GM18505 (cell line): ENCODE data around the gene DRC3.

Source experiments
- ATAC-seq: cut with Tn5 transposase; IDR thresholded peaks from one replicate; pipeline ENCODE4 v1.9.1; 2021; ENCODE audit not compliant: unreplicated experiment
- POLR2A ChIP-seq: IDR thresholded peaks from 4 replicates; pipeline ENCODE4 v1.6.1; 2011; ENCODE audit warnings: borderline replicate concordance; ENCODE audit not compliant: insufficient read depth, insufficient read length; ENCODE audit errors: extremely low read depth

Gene DRC3

DNA sequence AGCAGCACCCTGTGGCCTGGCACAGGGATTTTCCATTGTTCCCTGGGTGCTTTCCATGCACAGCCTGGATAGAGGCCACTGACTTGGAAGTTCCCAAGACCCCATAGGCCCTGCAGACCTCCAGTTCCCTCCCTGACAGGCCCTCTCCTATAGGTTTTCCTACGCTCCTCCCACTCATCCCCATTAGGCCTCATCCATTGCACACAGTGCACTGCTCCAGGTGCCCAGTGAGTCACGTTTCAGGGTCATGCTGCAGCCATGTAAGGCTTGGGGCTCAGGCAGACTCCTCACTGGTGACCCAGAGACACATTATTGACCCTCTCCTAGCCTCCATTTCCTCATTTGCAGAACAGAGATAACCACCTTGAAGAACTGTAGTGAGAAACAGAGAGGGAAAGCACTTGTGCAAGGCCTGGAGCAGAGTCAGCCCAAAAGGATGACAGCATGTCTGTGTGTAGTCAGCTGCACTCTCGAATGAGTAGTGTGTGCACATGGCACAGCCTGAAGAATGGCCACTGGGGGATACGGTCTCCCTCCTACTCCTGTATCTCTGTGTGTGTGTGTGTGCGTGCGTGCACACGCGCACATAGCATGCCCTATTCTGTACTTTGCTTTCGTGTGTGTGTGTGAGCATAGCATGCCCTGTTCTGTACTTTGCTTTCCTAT is 26.8 kb downstream of the DRC3 start:
- no peak for ATAC-seq
- no peak for TF ChIP-seq POLR2A

DNA sequence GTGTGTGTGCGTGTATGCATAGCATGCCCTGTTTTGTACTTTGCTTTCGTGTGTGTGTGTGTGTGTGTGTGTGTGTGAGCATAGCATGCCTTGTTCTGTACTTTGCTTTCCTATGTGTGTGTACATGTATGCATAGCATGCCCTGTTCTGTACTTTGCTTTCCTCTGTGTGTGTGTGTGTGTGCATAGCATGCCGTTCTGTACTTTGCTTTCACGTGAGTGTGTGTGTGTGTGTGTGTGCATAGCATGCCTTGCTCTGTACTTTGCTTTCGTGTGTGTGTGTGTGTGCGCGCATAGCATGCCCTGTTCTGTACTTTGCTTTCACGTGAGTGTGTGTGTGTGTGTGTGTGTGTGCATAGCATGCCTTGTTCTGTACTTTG is 27.4 kb downstream of the DRC3 start:
- no peak for ATAC-seq
- no peak for TF ChIP-seq POLR2A

DNA sequence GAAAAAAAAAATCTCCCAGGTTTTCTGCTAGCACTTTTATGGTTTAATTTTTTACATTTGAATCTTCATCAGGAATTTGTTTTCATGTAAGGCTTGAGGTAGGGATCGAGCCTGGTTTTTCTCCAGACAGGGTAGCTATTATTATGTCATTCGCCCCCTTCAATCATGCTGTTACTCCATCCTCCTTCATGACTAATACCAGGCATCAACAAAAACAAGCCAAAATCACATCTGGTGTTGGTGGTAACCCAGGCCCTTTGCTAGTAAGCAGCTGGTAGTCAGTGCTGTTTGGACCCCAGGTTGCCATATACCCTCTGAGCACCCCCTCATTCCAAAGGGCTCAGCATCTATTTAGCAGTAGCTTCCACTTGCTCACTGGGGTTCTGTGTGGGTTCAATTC is 29.5 kb downstream of the DRC3 start:
- no peak for ATAC-seq

DNA sequence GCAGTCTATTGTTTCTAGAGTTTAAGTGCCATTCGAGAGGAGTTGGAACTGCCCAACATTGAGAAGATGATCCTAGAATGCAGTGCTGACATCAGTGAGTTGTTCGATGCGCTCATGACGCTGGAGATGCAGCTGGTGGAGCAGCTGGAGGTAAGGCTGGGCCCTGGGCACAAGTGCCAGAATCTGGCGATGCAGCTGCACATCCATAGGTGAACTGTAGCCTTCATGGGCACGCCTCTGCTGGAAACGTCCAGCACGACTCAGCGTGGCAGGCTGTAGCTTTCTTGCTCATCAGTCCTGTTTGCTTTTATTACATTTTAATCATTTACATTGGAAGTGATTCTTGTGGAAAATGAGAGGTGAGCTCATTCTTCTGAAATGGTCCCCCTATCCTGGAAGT is 31.7 kb downstream of the DRC3 start:
- no peak for ATAC-seq
- no peak for TF ChIP-seq POLR2A

More for the DNA sequence above, 29.5 kb downstream of the DRC3 start:
- TF ChIP-seq POLR2A: no peak

DNA sequence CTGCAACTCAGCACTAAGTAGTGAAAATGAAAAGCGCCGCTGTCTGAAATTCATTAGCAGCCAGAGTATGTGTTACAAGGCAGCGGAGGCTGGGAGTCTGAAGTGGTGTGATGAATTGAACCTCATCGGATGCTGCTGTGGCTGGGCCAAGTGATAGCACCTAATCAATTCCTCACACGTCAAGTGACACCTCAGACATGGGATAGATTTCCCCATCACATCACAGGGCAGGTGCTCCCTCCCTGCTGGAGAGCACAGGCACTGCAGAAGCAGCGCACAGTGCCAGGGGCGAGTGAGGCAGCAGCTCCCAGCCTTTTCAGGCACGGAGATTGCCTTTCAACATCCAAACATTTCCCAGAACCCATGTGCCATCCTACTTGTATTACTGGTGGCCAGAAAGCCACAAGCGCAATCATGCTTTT is 32.2 kb downstream of the DRC3 start:
- TF ChIP-seq POLR2A: no peak
- ATAC-seq: no peak

DNA sequence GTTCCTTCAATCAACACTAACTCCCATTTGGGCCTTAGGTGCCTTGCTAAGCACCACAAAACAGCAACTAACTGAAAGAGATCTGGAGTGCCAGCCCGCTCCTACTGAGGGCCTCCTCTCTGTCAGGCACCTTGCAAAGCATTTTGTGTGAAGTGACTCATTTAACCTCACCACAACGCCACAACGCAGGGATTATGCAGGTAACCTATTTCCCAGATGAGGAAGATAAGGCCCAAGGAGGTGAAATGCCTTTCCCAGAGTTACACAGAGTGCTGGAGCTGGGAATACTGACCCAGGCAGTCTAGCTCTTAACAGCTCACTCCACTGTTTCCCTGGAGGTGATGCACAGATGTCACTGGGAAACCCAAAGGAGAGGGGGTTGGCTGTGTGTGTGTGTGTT is 32.8 kb downstream of the DRC3 start:
- ATAC-seq: no peak

DNA sequence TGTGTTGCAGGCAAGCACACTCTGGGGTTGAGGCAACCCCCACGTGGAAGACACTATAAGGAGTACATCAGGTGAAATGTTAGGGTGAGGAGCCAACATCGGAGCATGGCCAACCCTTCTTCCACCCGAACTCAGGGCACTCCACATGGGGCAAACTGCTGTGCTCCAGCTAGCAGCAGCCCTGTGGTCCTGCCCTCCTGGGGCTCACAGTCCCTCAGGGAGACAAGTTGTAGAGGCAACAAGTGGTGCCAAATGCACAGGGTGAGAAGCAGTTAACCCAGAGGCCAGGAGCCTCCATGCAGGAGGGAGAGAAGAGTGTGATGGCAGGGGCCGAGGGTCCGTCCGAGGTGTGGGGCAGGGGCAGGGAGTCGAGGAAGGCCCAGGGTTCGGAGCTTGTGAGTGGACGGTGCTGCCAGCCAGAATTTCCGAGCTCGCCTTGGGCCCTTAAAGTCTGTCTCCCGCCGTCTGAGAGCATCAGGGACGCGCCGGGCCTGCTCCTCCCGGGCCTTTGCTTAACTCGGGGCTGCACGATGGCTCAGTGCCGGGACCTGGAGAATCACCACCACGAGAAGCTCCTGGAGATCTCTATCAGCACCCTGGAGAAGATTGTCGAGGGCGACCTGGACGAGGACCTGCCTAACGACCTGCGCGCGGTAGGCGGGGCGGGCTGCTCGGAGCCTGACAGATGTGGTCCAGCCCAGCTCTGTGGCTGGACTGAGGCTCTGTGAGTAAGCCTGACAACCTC is 34.0 kb downstream of the DRC3 start:
- ATAC-seq: no peak
- TF ChIP-seq POLR2A: no peak

More for the DNA sequence above, 32.8 kb downstream of the DRC3 start:
- TF ChIP-seq POLR2A: no peak

DNA sequence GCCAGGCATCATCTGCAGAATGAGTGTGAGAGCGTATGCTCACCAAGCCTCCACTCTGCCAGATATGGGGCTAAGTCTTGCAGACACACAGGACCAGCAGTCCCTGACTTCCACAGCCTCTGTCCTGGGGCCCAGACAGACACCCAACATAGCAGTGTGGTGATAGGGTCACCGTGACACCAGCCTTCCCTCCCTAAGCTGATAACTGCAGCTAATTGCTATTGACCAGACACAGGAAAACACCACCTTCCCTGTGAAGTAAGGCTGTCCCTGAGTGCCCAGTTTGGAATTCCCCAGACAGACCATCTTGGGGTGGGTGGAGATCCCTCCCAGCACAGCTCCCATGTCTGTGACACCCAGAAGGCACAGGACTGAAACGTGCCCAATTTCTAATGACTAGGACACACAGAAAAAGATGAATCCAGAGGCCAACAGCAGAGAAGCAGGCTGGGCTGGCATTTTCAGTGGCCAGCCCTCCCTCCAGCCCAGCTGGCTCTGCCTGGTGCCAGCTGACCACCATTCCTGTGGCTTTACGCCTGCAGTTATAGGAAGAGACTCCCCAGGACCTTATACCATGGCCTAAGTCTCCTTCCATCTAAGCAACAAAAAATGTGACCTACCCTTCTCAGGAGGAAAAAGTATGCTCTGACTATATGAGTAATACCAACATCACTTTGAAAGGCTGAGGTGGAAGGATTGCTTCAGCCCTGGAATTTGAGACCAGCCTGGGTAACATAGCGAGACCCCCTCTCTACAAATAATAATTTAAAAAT is 36.0 kb downstream of the DRC3 start:
- TF ChIP-seq POLR2A: no peak
- ATAC-seq: no peak

DNA sequence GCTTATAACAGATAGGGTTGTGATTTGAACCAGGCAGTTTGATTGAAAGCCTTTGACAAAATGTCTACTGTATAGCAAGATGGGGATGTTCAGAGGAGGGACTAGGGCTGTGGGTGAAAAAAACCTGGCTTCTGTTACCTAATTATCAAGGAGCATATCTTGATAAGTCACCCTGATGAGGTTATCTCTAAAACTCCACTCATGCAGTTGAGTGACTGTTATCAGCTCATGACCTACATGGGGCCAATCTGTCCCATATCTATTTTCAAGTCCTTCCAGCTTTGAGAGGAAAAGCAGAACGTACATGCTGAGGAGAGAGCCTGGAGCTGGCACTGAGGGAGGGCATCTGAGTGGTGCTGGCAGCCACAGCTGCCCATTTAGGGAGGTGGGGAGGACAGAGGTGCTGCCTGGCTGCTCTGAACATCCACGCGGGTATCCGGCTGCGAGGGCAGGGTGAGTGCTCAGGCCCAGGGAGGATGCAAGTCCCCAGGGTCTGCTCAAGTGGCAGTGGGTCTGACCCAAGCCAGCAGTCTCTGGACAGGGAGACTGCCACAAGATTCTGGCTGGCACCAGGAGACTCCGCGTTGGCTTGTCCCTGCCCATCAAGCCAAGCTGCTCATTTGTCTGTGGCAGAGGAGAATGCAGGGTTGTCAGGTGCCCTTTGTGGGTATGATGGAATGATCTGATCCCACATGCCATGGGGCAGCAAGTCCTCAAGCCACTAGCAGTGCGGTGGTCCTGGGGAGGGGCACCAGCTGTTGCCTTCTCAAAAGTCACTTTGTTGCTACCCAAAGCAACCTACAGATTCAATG is 37.2 kb downstream of the DRC3 start:
- no peak for ATAC-seq

DNA sequence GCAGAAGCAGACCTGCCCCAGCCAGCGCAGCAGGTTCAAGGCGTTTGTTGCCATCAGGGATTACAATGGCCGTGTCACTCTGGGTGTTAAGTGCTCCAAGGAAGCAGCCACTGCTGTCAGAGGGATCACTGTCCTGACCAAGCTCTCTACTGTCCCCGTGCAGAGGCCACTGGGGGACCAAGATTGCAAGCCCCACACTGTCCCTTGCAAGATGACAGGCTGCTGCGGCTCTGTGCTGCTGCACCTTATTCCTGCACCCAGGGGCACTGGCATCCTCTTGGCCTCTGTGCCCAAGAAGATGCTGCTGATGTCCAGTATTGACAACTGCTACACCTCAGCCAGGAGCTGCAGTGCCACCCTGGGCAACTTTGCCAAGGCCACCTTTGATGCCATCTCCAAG is 38.6 kb downstream of the DRC3 start:
- TF ChIP-seq POLR2A: no peak
- no peak for ATAC-seq

More for the DNA sequence above, 37.2 kb downstream of the DRC3 start:
- TF ChIP-seq POLR2A: no peak

DNA sequence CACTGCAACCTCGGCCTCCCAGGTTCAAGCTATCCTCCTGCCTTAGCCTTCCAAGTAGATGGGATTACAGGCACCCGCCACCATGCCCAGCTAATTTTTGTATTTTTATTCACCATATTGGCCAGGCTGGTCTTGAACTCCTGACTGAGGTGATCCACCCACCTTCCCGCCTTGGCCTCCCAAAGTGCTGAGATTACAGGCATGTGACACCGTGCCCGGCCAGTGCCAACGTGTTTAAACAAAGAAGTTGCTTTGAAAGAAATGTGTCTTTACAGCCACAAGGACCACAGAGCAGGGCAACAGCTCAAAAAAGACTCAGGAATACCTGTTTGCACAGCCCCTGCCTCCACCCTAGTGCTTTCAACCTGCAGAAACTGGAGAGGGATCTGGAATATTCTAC is 41.3 kb downstream of the DRC3 start:
- TF ChIP-seq POLR2A: no peak
- no peak for ATAC-seq

DNA sequence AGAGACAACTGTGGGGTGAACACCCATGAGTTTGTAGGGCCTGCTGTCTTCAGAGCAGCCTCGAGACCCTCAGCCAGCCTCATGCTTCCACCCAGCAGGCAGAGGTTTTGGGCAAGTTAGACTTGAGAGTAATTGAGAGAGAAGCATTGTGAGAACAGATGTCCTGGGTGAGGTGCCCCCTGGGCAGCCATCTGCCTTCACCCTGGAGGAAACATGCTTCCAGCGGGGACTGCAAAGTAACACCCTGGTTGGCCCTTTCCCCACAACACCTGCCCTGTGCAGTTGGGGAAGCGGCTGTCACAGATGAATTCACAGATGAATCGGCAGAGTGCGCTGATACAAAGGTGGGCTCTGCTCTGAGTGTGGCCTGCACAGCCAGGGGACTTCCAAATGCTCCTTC is 42.9 kb downstream of the DRC3 start:
- no peak for TF ChIP-seq POLR2A
- ATAC-seq: no peak

DNA sequence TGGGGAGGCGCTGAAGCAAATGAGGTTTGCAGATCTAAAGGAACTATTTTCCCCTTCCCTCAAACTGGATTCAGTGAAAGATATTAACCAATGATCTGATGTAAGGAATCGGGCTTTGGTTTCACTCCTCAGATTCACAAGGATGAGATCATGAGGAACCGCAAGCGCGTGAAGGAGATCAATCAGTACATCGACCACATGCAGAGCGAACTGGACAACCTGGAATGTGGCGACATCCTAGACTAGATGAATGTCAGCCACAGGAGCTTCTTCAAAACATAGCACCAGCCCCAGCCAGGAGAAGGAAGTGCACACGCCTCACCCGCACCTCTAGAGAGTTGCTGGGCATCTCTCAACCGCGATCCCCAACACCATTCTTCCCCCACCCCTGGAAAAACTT is 43.8 kb downstream of the DRC3 start:
- ATAC-seq: no peak
- no peak for TF ChIP-seq POLR2A
